ENCODE data around the gene TMEM170B.

Gene TMEM170B

GRCh38 chr6:11613336-11613735, 75.8 kb downstream of the TMEM170B start:
- DNase-seq (ENCODE audit: low read depth in 1 of 2, low spot score in 1 of 2), result no peak
- TF ChIP-seq REST (IDR thresholded peaks at IDR 0.05; ENCODE audit: insufficient replicate concordance, low read depth), result no peak
- no peak for TF ChIP-seq SPI1 (IDR thresholded peaks at IDR 0.05; ENCODE audit: borderline replicate concordance, low read depth)
- TF ChIP-seq POLR2AphosphoS5 (IDR thresholded peaks at IDR 0.05; ENCODE audit: low read depth), result no peak
- TF ChIP-seq CTCF (IDR thresholded peaks at IDR 0.05; ENCODE audit: insufficient read depth, low read length), result no peak
- TF ChIP-seq GABPA (IDR thresholded peaks at IDR 0.05; ENCODE audit: low read depth), result no peak
- no peak overlapping the region for H3K4me3 ChIP-seq (replicated peaks; ENCODE audit: insufficient read depth, low read length)
- no peak overlapping the region for H3K27ac ChIP-seq (replicated peaks)
- H3K27me3 ChIP-seq (ENCODE audit: insufficient read depth, poor library complexity, severe bottlenecking), result no peaks in the 10 kb centered on the region

GRCh38 chr6:11613858-11614257, 76.3 kb downstream of the TMEM170B start:
- no peak for TF ChIP-seq CTCF (IDR thresholded peaks at IDR 0.05; ENCODE audit: insufficient read depth, low read length)
- no peak for TF ChIP-seq SPI1 (IDR thresholded peaks at IDR 0.05; ENCODE audit: borderline replicate concordance, low read depth)
- no peak for TF ChIP-seq GABPA (IDR thresholded peaks at IDR 0.05; ENCODE audit: low read depth)
- TF ChIP-seq POLR2AphosphoS5 (IDR thresholded peaks at IDR 0.05; ENCODE audit: low read depth), result no peak
- TF ChIP-seq REST (IDR thresholded peaks at IDR 0.05; ENCODE audit: insufficient replicate concordance, low read depth), result no peak
- DNase-seq (ENCODE audit: low read depth in 1 of 2, low spot score in 1 of 2), result no peak
- H3K27me3 ChIP-seq (ENCODE audit: insufficient read depth, poor library complexity, severe bottlenecking), result no peaks in the 10 kb centered on the region
- H3K4me3 ChIP-seq (replicated peaks; ENCODE audit: insufficient read depth, low read length), result no peak overlapping the region
- no peak overlapping the region for H3K27ac ChIP-seq (replicated peaks)

- no peaks in the 10 kb centered on the region for H3K27me3 ChIP-seq (ENCODE audit: insufficient read depth, poor library complexity, severe bottlenecking)
Measured at GRCh38 chr6:11614534-11615213, 77.1 kb downstream of the TMEM170B start.

More at GRCh38 chr6:11614534-11615213, 77.1 kb downstream of the TMEM170B start:
- no peak overlapping the region for H3K4me3 ChIP-seq (replicated peaks; ENCODE audit: insufficient read depth, low read length)
- H3K27ac ChIP-seq (replicated peaks), result no peak overlapping the region
- no peak for DNase-seq (ENCODE audit: low read depth in 1 of 2, low spot score in 1 of 2)
- TF ChIP-seq POLR2AphosphoS5 (IDR thresholded peaks at IDR 0.05; ENCODE audit: low read depth) (no peak), SPI1 (IDR thresholded peaks at IDR 0.05; ENCODE audit: borderline replicate concordance, low read depth) (no peak), CTCF (IDR thresholded peaks at IDR 0.05; ENCODE audit: insufficient read depth, low read length) (no peak), REST (IDR thresholded peaks at IDR 0.05; ENCODE audit: insufficient replicate concordance, low read depth) (no peak), GABPA (IDR thresholded peaks at IDR 0.05; ENCODE audit: low read depth) (no peak)
